HUES64 (cell line): ENCODE results near the gene APOE.
A peak's percentile ranks its signal among the peaks of the same experiment; 100 is the strongest.
"Not testable (repeated sequence)": the region's sequence is repeated elsewhere in the genome, so short reads cannot be mapped to it uniquely, and the experiment has no call there.

Experiments used
- H3K27ac ChIP-seq: 2 replicates; pipeline ENCODE4 v1.7.0; 2013; ENCODE audit warnings: low read depth, low read length, inconsistent platforms
- H3K27me3 ChIP-seq: 2 replicates; pipeline ENCODE4 v1.6.1; 2013; ENCODE audit warnings: mild to moderate bottlenecking, low read length; ENCODE audit not compliant: insufficient read depth
- H3K36me3 ChIP-seq: 2 replicates; pipeline ENCODE4 v1.6.1; 2013; ENCODE audit warnings: mild to moderate bottlenecking, low read length; ENCODE audit not compliant: insufficient read depth
- H3K4me1 ChIP-seq: 2 replicates; pipeline ENCODE4 v1.6.1; 2013; ENCODE audit warnings: mild to moderate bottlenecking, low read length, moderate library complexity; ENCODE audit not compliant: insufficient read depth
- H3K4me3 ChIP-seq: 2 replicates; pipeline ENCODE4 v1.5.1; 2013; ENCODE audit warnings: mild to moderate bottlenecking, low read length, moderate library complexity
- H3K9ac ChIP-seq: 2 replicates; pipeline ENCODE4 v1.6.1; 2013; ENCODE audit warnings: mild to moderate bottlenecking, low read depth, low read length
- H3K9me3 ChIP-seq: 2 replicates; pipeline ENCODE4 v1.6.1; 2013; ENCODE audit warnings: low read depth, low read length; ENCODE audit not compliant: insufficient read depth
- WGBS: fragments of 150-250, 120-280 bp; methylation state at CpG from one replicate; pipeline ENCODE4 v1.1.7; 2013; ENCODE audit warnings: missing lambda C conversion rate; 5-methylcytosine and 5-hydroxymethylcytosine counted together

APOE gene

GRCh38 chr19:44900328-44901244 is 5.0 kb upstream of the APOE start:
- H3K36me3 ChIP-seq = peaks cover 72% of the 10 kb centered on the region
- WGBS = 96% methylated on average over 19 of the region's 19 CpGs
- H3K9ac ChIP-seq = no peak overlapping the region
- no peaks in the 10 kb centered on the region for H3K27me3 ChIP-seq
- H3K4me3 ChIP-seq = no peak overlapping the region
- no peak overlapping the region for H3K27ac ChIP-seq
- H3K4me1 ChIP-seq = no peaks in the 10 kb centered on the region
- no peaks in the 10 kb centered on the region for H3K9me3 ChIP-seq

- Histone ChIP-seq H3K27me3 (no peaks in the 10 kb centered on the region), H3K9ac (no peak overlapping the region), H3K4me3 (no peak overlapping the region), H3K36me3 (peaks cover 59% of the 10 kb centered on the region), H3K4me1 (no peaks in the 10 kb centered on the region), H3K27ac (no peak overlapping the region), H3K9me3 (no peaks in the 10 kb centered on the region)
- WGBS = 82% methylated on average over 14 of the region's 15 CpGs
Observed at GRCh38 chr19:44903216-44903601, 2.4 kb upstream of the APOE start.

- Histone ChIP-seq H3K4me3 (no peak overlapping the region), H3K36me3 (peaks cover 61% of the 10 kb centered on the region)
Observed at GRCh38 chr19:44903602-44904425, 1.8 kb upstream of the APOE start.

GRCh38 chr19:44904426-44904994 is 1.1 kb upstream of the APOE start:
- Histone ChIP-seq H3K27ac (peak overlapping the region; percentile 58; the same call in 1 of the 2 replicates), H3K9ac (no peak overlapping the region), H3K36me3 (peaks cover 61% of the 10 kb centered on the region), H3K9me3 (no peaks in the 10 kb centered on the region), H3K4me1 (no peaks in the 10 kb centered on the region), H3K27me3 (no peaks in the 10 kb centered on the region), H3K4me3 (no peak overlapping the region; the same call in 1 of the 2 replicates)
- 88% methylated on average over 12 of the region's 12 CpGs for WGBS

More at GRCh38 chr19:44903602-44904425, 1.8 kb upstream of the APOE start:
- H3K9ac ChIP-seq = no peak overlapping the region
- no peaks in the 10 kb centered on the region for H3K9me3 ChIP-seq
- H3K27me3 ChIP-seq = no peaks in the 10 kb centered on the region
- no peaks in the 10 kb centered on the region for H3K4me1 ChIP-seq
- 39% methylated on average over 24 of the region's 24 CpGs for WGBS
- H3K27ac ChIP-seq = peak overlapping the region; percentile 58; the same call in 1 of the 2 replicates

GRCh38 chr19:44907613-44908012 is 2.0 kb downstream of the APOE start:
- peaks cover 30% of the 10 kb centered on the region for H3K36me3 ChIP-seq
- H3K4me1 ChIP-seq = peaks cover 7% of the 10 kb centered on the region; the same call in 1 of the 2 replicates
- no peaks in the 10 kb centered on the region for H3K9me3 ChIP-seq
- no peak overlapping the region for H3K27ac ChIP-seq
- H3K27me3 ChIP-seq = no peaks in the 10 kb centered on the region
- 97% methylated on average over 12 of the region's 12 CpGs for WGBS
- H3K9ac ChIP-seq = no peak overlapping the region
- H3K4me3 ChIP-seq = no peak overlapping the region

- Histone ChIP-seq H3K4me1 (peaks cover 7% of the 10 kb centered on the region; the same call in 1 of the 2 replicates), H3K4me3 (no peak overlapping the region), H3K9me3 (no peaks in the 10 kb centered on the region), H3K36me3 (peaks cover 25% of the 10 kb centered on the region), H3K27ac (no peak overlapping the region), H3K9ac (no peak overlapping the region), H3K27me3 (no peaks in the 10 kb centered on the region)
- WGBS = 94% methylated on average over 46 of the region's 46 CpGs
Observed at GRCh38 chr19:44908074-44908835, 2.7 kb downstream of the APOE start.

- H3K36me3 ChIP-seq = peaks cover 24% of the 10 kb centered on the region
- no peak overlapping the region for H3K4me3 ChIP-seq
- no peaks in the 10 kb centered on the region for H3K27me3 ChIP-seq
- H3K4me1 ChIP-seq = peaks cover 7% of the 10 kb centered on the region; the same call in 1 of the 2 replicates
- H3K27ac ChIP-seq = no peak overlapping the region
- no peaks in the 10 kb centered on the region for H3K9me3 ChIP-seq
- 97% methylated on average over 44 of the region's 44 CpGs for WGBS
- H3K9ac ChIP-seq = no peak overlapping the region
Observed at GRCh38 chr19:44908836-44909261, 3.3 kb downstream of the APOE start.

- no peaks in the 10 kb centered on the region for H3K27me3 ChIP-seq
- peaks cover 12% of the 10 kb centered on the region; the same call in 1 of the 2 replicates for H3K4me1 ChIP-seq
- H3K4me3 ChIP-seq = no peak overlapping the region
- H3K27ac ChIP-seq = no peak overlapping the region
- H3K9ac ChIP-seq = no peak overlapping the region
- peaks cover 24% of the 10 kb centered on the region for H3K36me3 ChIP-seq
- WGBS = 92% methylated on average over 4 of the region's 5 CpGs
- H3K9me3 ChIP-seq = no peaks in the 10 kb centered on the region
Observed at GRCh38 chr19:44909775-44910174, 4.2 kb downstream of the APOE start.

- WGBS = 97% methylated on average over 6 of the region's 6 CpGs
- not testable (repeated sequence) for H3K27ac ChIP-seq, H3K4me3 ChIP-seq, H3K9ac ChIP-seq, H3K27me3 ChIP-seq, H3K9me3 ChIP-seq
- H3K4me1 ChIP-seq = peaks cover 12% of the 10 kb centered on the region; the same call in 1 of the 2 replicates
- peaks cover 24% of the 10 kb centered on the region for H3K36me3 ChIP-seq
Observed at GRCh38 chr19:44911896-44912295, 6.3 kb downstream of the APOE start.

GRCh38 chr19:44912854-44913253 is 7.3 kb downstream of the APOE start:
- WGBS = 87% methylated on average over 6 of the region's 6 CpGs
- H3K4me1 ChIP-seq = peaks cover 12% of the 10 kb centered on the region; the same call in 1 of the 2 replicates
- no peak overlapping the region for H3K4me3 ChIP-seq
- no peaks in the 10 kb centered on the region for H3K9me3 ChIP-seq
- no peak overlapping the region for H3K9ac ChIP-seq
- peaks cover 14% of the 10 kb centered on the region for H3K36me3 ChIP-seq
- no peak overlapping the region for H3K27ac ChIP-seq
- no peaks in the 10 kb centered on the region for H3K27me3 ChIP-seq
